Germinal center (tissue), 1 donor: ENCODE results near the gene ZMAT3.
"Not testable (repeated sequence)": the region's sequence is repeated elsewhere in the genome, so short reads cannot be mapped to it uniquely, and the experiment has no call there.

Source experiments
- DNase-seq: peaks from one replicate; pipeline ENCODE4 v3.0.0; 2012; ENCODE audit warnings: mixed read lengths, low spot score

ZMAT3 gene

DNA sequence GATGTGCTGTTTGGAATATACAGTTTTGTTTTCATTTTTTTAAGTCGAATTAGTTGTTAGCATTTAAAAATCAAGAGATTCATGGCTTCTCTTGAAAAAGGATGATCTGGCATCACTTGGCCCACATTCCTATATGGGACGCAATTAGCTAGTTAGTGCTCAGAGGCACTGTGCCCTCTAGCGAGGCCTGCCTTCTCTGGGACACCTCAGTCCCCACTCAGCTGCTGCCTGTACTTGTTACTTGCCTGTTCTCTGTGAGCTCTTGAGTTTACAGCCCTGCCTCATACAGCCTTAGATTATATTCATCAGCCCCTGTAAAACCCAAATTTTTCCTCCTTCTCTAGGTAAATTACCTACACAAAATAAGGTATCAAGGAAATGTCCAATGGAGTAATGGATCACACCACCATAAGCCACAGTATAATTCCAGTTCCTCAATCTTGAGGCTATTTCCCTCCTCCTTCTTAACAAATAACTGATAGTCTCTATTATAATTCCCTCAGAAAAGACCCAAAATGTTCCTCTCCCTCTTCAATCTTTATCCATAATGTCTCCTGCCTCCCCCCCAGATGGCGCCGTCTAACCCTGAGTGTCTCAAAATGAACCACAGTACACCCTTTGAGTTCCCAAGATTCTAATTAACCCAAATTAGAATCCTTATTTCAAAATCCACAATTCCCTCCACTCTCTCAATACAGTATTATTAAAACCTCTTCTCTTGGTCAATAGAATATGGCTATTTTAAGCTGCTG, 2.7 kb downstream of the ZMAT3 start:
- DNase-seq = peak; percentile 14

DNA sequence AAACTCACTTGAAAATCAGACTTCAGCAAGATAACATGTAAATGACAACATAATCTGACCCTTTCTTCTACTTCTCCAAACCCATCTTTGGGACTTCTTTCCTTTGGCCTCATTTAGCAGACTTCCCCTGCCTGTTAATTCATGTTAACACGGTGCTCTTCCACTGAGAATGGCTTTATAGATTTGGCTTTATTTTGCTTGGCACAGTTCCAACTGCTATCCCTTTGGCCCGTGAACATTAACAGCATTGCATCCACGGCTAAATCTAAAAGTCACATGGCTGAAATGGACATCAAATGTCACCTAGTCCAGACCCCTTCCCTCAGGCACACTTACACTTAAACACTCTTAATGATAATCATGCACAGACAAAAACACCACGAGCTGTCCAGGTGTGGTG, 3.8 kb downstream of the ZMAT3 start:
- DNase-seq = no peak

GRCh38 chr3:179067291-179067690, 4.3 kb downstream of the ZMAT3 start:
- no peak for DNase-seq

DNA sequence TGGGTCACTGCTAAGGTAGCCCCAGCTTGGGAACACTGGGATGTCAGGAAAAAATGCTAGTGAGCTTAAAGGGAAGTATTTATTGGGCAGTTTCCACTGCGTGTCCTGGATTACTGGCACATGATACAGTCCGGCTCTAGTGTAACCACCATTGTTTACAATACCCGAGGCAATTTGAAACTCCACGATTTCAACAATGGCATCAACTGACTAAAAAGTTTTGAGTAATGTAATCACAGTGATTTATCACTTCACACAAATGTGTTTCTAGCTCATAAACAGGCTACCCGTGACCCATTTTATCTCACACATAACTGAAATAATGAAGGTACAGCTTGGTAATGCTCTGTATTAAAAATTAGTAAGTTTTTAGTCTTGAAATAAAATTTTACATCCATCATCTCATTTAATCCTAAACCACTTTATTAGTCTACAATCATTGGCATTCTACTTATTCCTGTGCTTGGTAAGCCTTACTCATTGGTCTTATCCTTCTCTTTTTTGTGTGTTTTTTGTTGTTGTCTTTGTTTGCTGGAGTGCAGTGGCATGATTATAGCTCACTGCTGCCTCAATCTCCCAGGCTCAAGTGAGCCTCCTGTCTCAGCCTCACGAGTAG, 7.6 kb downstream of the ZMAT3 start:
- DNase-seq = no peak

- no peak for DNase-seq
Measured at GRCh38 chr3:179056326-179056725, 15.3 kb downstream of the ZMAT3 start.

DNA sequence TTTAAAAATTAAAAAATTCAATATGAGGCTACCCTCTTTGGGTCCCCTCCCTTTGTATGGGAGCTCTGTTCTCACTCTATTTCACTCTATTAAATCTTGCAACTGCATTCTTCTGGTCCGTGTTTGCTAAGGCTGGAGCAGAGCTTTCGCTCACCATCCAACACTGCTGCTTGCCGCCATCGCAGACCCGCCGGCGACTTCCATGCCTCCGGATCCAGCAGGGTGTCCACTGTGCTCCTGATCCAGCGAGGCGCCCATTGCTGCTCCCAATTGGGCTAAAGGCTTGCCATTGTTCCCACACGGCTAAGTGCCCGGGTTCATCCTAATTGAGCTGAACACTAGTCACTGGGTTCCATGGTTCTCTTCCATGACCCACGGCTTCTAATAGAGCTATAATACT, 17.0 kb downstream of the ZMAT3 start:
- not testable (repeated sequence) for DNase-seq

DNA sequence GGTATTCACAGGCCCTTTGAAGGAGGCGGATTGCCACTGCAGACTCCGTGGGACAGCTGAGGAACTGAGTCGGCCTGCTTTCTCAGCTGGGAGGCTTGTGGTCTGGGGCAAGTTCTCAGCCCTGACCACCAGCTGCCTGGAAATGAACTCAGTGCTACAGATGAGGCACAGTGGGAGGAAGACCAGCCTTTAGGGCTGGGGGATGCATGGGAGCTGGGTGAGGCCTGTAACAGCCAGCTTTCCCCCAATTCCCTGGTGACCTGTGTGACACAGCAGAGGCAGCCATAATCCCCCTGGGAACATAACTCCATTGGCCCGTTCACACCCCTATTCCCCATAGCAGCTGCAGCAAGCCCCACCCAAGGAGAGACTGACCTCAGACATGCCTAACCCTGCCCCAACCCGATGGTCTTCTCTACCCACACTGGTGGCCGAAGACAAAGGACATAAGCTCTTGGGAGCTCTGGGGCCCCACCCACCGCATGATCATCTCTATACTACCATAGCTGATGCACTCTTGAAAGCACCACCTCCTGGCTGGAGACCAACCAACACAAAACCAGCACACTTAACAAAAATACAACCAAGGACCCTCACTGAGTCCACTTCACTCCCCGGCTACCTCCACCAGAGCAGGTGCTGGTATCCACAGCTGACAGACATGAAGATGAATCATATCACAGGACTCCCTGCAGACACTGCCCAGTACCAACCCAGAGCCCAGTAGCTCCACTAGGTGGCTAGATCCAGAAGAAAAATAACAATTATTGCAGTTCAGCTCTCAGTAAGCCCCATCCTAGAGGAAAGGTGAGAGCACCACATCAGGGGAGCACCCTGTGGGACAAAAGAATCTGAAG, 24.9 kb downstream of the ZMAT3 start:
- no peak for DNase-seq

GRCh38 chr3:179045719-179046402, 25.7 kb downstream of the ZMAT3 start:
- peak; percentile 14 for DNase-seq

DNA sequence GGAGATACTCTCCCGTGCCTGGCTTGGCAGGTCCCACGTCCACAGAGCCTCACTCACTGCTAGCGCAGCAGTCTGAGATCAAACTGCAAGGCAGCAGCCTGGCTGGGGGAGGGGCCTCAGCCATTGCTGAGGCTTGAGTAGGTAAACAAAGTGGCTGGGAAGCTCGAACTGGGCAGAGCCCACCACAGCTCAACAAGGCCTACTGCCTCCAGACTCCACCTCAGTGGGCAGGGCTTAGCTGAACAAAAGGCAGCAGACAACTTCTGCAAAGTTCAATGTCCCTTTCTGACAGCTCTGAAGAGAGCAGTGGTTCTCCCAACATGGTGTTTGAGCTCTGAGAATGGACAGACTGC, 32.7 kb downstream of the ZMAT3 start:
- not testable (repeated sequence) for DNase-seq

GRCh38 chr3:179038216-179038898, 33.3 kb downstream of the ZMAT3 start:
- DNase-seq = no peak

- DNase-seq = no peak
Measured at GRCh38 chr3:179037351-179037750, 34.3 kb downstream of the ZMAT3 start.

DNA sequence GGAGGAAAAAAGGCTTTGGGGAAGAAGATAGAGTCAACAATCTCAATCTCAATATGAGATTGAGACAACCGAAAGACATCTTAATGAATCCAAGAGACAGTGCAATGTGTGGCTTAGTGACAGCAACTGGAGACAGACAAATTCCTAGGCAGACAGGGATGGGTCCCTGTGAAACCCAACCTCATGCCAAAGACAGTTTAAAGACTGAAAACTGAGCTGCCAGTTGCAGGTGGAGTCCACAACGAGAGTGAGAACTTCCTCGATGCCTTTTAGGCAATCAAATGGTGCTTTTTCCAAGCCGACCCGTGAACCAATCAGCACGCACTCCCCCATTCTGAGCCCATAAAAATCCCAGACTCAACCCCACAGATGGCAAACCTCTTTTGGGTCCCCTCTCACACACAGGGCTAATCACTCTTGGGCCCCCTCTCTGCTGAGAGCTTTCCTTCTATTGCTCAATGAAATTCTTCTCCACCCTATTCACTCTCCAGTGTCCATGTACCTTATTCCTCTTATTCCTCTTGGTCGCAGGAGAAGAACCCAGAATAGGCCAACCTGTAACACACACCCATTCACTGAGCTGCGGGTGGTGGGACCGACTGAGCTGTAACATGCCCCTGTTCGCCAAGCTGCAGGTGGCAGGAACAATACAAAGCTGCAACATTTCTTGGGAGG, 34.8 kb downstream of the ZMAT3 start:
- DNase-seq = no peak

GRCh38 chr3:179036226-179036625, 35.4 kb downstream of the ZMAT3 start:
- no peak for DNase-seq

- DNase-seq = no peak
Measured at GRCh38 chr3:179035232-179035631, 36.4 kb downstream of the ZMAT3 start.

- not testable (repeated sequence) for DNase-seq
Measured at GRCh38 chr3:179033304-179033657, 38.3 kb downstream of the ZMAT3 start.

DNA sequence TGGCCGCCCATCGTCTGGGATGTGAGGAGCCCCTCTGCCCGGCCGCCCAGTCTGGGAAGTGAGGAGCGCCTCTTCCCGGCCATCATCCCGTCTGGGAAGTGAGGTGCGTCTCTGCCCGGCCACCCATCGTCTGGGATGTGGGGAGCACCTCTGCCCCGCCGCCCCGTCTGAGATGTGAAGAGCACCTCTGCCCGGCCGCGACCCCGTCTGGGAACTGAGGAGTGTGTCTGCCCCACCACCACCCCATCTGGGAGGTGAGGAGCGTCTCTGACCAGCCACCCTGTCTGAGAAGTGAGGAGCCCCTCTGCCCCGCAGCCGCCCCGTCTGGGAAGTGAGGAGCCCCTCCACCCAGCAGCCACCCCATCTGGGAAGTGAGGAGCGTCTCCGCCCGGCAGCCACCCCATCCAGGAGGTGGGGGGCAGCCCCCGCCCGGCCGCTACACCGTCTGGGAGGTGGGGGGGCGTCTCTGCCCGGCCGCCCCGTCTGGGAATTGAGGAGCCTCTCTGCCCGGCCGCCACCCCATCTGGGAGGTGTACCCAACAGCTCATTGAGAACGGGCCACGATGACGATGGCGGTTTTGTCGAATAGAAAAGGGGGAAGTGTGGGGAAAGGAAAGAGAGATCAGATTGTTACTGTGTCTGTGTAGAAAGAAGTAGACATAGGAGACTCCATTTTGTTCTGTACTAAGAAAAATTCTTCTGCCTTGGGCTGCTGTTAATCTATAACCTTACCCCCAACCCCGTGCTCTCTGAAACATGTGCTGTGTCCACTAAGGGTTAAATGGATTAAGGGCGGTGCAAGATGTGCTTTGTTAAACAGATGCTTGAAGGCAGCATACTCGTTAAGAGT, 38.9 kb downstream of the ZMAT3 start:
- not testable (repeated sequence) for DNase-seq

DNA sequence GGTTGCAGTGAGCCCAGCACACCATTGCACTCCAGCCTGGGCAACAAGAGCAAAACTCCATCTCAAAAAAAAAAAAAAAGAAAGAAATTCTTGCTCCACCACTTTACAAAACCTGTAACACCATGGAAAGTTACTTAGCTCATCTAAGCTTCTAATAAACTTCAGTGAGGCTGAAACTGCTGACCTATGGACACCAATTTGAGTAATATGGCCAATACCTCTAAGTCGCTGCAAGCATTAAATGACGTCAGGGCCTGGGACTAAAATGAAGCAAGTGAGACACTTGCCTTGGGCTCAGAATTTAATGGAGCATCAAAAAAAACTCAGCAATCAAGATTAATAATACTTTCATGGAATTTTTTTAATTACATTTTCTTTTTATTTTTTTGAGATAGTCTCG, 42.5 kb downstream of the ZMAT3 start:
- no peak for DNase-seq

- DNase-seq = no peak
Measured at GRCh38 chr3:179028408-179028807, 43.2 kb downstream of the ZMAT3 start.

GRCh38 chr3:179027326-179027900, 44.2 kb downstream of the ZMAT3 start:
- DNase-seq = no peak

GRCh38 chr3:179026636-179027035, 45.0 kb downstream of the ZMAT3 start:
- no peak for DNase-seq
